ENCODE results near the gene TIMM10.
"Not testable (repeated sequence)": the region's sequence is repeated elsewhere in the genome, so short reads cannot be mapped to it uniquely, and the experiment has no call there.

TIMM10 gene

GRCh38 chr11:57541169-57541568, 10.6 kb upstream of the TIMM10 start:
- DNase-seq: no peak

DNA sequence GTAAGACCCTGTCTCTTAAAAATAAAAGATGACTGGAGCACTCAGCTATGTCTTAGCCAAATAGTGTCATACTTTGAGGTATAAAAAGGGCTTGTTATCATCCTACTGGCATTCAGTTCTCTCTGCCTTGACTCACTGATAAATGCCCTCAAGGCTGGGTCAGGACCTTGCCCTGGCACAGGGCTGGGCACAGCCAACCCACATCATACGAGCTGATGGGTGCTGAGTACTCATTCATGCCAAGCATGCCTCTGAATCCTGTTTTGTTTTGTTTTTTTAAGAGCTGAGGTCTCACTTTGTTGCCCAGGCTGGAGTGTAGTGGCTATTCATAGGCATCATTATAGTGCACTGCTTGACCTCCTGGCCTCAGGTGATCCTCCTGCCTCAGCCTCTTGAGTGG, 8.8 kb upstream of the TIMM10 start:
- no peak for DNase-seq

DNA sequence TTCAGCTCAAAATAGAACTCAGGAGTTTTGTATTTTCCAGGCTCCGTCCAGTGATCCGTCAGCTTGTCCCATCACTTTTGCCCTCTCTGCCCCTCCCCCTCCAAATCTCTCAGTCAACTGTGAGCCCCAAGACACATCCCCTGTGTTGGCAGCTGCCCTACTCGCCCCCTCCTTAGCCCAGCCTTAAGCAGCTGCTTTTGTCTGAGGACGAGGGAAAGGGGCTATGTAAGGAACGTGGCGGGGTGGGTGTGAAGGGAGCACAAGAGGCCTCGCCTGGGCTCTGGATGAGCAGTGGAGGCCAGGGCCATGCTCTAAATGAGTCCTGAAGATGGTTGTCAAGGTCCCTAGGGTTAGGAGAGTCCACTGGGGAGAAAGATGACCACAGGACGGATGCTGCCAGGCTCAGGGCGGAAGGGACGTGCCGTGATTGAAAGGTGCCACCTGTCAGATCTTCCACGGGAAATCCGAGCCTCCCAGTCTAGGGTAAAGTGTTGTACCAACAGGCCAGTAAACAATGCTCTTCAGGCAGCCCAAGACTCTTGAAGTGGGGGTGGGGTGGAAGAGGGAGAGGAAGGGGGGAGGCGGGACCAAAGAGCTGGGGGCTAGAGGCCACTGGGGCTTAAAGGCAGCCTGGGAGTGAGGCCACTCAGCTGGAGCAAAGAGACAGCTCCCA, 6.5 kb upstream of the TIMM10 start, which contains the start of gene SMTNL1:
Gene SMTNL1, plus strand, starts transcription at position 649 of the 673 bp plus-strand sequence. CDS start 5,048 bp downstream, outside the sequence.
- DNase-seq: no peak

- DNase-seq: not testable (repeated sequence)
Measured at GRCh38 chr11:57534449-57534848, 3.9 kb upstream of the TIMM10 start.

GRCh38 chr11:57530215-57530595, 349 bp downstream of the TIMM10 start:
- DNase-seq: no peak

- DNase-seq: no peak
Measured at GRCh38 chr11:57529012-57529411, 1.5 kb downstream of the TIMM10 start.

DNA sequence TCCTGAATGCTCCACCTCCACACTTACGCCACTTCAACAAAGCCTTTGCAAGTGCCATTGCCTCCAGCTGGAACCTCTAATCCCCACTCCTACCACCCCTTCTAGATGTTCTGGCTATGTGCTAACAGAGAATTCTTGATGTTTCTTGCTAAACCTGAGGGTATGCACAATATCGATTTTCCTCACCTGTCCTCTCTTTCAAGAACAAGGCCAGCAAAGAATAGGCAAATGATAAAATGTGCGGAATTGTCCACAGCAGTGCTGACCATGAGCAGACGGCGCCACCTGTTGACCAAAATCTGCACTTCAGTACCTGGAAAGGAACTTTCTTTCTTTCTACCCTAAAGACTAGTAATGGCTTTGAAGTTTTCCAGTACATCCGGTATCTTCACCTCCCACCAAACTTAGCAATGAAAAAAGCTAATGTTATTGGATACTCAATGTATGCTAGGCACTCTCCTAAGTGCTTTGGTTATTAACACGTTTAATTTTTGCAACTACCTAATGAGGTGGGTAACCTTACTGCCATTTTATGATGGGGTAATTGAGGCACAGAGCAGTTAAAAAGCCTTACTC, 3.4 kb downstream of the TIMM10 start:
- peak; percentile 50 for DNase-seq

DNA sequence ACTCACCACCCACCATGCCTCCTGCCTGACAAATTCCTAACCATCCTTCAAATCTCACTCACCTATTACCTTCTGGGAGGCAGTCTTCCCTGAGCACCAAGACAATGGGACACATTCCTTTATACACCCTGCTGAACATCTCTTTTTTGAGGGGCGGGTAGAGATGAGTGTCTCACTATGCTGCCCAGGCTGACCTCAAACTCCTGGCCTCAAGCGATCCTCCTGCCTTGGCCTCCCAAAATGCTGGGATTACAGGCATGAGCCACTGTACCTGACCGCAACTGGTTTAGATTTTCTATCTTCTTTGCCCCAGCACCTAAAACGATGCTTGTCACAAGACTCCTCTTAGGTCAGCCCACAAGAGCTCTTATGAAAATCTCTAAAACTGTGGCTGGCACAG, 7.1 kb downstream of the TIMM10 start:
- no peak for DNase-seq

DNA sequence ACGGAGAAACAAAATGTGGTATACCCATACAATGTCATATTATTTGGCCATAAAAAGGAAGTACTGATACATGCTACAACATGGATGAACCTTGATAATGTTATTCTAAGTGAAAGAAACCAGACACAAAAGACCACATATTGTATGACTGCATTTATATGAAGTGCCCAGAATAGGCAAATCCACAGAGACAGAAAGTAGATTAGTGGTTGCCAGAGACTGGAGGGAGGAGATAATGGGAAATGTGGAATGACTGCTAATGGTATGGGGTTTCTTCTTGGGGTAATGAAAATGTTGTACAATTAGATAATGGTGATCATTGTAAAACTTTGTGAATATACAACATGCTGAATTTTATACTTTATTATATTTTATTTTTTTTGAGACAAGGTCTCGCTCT, 9.4 kb downstream of the TIMM10 start:
- DNase-seq: no peak

GRCh38 chr11:57516061-57516443, 14.5 kb downstream of the TIMM10 start:
- DNase-seq: no peak

DNA sequence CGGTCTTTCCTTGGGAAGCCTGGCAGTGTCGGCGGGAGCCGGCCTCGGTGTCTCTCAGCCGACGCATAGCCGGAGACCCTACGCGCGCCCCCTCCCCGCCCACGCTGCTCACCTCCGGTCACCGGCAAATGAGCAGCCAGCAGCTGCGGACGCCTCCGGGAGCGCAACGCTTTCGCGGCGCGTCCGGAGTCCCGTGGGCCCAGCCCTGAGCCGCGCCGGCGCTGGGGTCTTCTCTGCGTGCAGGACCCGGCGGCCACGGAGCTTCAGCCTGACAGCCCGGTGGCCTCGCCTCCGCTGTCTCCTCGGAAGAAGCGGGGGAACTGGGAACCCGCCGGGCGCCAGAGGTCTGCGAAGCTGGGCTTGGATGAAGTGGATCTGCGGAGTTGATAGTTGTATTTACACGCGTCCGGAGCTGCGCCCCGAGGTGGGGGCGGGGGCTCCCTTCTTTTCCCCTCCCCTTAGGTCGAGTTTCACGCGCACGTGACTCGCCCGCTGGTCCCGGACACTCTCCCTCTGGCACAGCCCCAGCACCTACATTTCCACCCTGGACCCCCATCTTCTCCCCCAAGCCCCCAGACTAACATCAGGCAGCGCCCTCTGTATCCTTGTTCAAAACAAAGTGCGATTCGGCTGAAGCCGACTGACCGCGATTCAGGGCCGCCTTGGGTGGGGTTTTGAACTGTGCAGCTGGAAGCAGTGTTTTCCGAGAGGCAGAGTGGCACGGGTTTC, 15.1 kb downstream of the TIMM10 start, which contains the start of gene SLC43A1:
Gene SLC43A1, minus strand, starts transcription at position 371 of the 729 bp plus-strand sequence. CDS start 1,591 bp downstream, outside the sequence.
- peak; percentile 57 for DNase-seq

- peak; percentile 30 for DNase-seq
Measured at GRCh38 chr11:57514538-57515331, 15.8 kb downstream of the TIMM10 start.

GRCh38 chr11:57513911-57514537, 16.5 kb downstream of the TIMM10 start:
- peak; percentile 13 for DNase-seq

DNA sequence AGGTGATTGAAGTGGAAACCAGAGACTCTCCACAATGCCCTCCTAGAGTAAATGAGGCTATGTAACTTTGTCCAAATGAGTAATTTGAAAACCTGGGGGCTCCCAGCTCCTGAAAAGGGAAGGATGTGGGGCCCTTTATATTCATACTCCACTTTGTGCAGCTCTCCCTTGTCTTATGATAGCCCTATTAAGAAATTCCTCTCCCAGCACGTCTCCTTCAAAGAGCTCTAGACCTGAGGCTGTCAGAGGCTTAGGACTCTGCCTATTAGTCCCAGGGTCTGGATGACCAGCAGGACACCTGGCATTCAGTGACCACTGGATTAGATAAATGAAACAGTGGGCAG, 17.1 kb downstream of the TIMM10 start:
- no peak for DNase-seq

DNA sequence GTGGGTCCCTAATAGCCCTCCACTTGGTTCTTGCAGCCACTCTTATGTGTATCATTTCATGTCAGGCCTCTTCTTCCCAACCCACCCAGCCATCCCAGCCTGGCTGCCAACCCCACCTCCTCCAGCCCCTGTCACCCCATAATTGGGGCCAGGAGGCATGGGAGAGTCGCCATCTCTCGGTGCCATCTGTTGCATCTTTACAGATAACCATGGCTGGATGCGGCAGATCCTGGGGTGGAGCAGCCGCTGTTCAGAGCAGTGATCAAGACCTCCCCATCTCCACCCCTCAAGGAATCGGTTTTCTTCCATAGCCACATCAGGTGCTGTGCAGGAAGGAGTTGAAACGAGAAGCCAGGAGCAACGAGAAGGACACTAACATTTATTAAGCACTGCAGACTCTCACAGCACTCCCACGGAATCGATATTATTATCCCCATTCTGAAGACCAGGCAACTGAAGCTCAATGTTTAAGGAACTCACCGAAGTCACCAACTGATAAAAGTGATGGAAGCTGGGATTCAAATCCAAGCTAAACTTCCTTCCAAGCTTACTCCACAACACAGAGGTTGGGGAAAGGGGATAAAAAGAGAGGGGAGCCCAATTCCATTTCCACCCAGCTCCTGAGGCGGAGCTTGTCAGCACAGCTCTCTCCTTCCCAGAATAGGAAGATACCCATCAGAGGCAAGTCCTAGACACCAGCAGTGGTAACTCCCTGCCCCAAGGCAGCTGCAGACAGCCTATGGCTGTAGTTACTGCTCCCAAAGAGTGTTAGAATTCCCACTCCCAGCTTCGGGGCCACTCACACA, 17.7 kb downstream of the TIMM10 start:
- no peak for DNase-seq

GRCh38 chr11:57511741-57512430, 18.7 kb downstream of the TIMM10 start:
- DNase-seq: no peak

- no peak for DNase-seq
Measured at GRCh38 chr11:57508341-57509170, 22.0 kb downstream of the TIMM10 start.

DNA sequence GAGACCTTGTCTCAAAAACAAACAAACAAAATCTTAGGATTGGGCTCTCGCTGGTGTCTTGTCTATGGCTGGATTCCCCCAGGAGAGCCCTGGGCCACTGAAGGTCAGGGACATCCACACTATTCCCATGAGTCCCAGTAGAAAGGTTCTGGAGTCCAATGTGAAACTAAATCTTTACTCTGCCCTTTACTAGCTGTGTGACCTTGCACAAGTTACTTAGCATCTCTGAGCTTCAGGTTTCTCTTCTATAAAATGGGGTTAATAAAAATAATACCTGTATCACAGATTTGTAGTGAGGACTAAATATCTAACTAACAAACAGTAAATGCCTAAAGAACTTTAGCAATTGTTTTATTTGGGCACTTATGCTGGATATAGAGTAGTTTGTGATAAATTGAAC, 24.0 kb downstream of the TIMM10 start:
- DNase-seq: no peak

DNA sequence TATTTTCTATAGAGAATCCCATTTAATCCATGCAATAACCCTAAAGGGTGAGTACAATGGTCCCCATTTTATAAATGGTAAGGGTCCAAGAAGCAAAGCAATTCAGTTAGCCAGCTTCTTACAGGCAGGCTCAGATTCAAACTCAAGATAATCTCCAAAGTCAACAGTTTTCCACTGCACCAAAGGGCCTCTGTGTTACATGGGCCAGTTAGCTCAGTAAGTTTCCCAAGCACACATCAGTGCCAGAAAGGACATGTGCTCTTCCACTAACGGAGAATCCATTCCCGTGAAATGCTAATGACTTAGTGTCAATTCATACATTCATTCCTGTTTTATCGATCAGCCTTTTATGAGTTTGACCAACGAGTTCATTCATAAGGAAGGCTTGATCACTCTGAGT, 26.0 kb downstream of the TIMM10 start:
- DNase-seq: no peak

GRCh38 chr11:57502870-57503269, 27.7 kb downstream of the TIMM10 start:
- DNase-seq: no peak

All from HCEC 1CT (cell line).